ENCODE data around the gene ENTHD1. TPM values are rescaled to one million over a fixed set of nuclear protein-coding genes. Genes with fewer than 3 reads are reported as not detected.
"Not testable (repeated sequence)": the region's sequence is repeated elsewhere in the genome, so short reads cannot be mapped to it uniquely, and the experiment has no call there.

The ENTHD1 gene
- total RNA-seq, 1 donor from 2014 or later, result 0.11 TPM

DNA sequence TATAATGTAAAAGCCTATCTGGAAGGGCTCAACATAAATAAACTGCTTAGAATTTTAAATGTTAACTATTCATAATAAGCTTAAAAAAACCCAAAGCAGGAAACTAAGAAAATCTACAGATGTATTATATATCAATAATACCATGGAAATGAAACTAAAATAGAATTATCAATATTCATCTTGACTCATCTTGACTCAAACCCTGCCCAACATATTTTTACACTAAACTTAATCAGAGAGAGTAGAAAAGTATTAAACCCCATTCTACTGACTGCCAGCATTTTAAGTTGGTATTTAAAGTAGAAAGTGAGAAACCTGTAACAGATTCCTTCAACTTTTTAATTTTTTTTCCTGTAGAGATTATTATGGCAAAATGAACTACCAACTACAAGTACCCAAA is 149.2 kb downstream of the ENTHD1 start:
- Mint-ChIP-seq H3K4me1 (ENCODE audit: low read depth) (peaks cover 38% of the 10 kb centered on the region), H3K36me3 (ENCODE audit: low read depth) (peaks cover under 1% of the 10 kb centered on the region)
- intact Hi-C loops (cut with micrococcal nuclease), result loop anchor here (2.0 to 10.0 kb wide), 2 partner anchors 30 to 80 kb away; no protein-coding TSS in a partner anchor

DNA sequence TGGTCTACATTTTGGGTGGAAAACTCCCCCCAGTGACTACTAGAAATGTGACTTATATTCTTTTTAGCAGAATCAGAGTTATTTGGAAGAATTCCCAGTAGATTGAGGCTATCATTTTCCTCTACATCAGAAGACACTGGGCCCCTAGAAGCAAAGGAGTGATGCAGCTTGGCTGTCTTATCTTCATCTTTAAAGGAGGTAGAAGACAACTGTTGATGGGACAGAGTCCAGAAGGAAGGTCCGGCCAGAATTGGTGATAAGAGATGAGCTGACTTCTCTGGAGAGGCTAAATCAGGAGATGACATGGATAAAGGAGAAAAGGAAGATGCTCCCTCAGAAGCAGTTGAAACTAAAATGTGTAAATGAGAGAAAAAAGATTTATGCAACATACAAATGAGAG is 149.6 kb downstream of the ENTHD1 start:
- intact Hi-C loops (cut with micrococcal nuclease), result loop anchor here (2.0 to 10.0 kb wide), 2 partner anchors 31 to 81 kb away; no protein-coding TSS in a partner anchor
- H3K4me1 Mint-ChIP-seq (ENCODE audit: low read depth), result peaks cover 38% of the 10 kb centered on the region
- H3K4me3 Mint-ChIP-seq (ENCODE audit: low read depth), result no peak overlapping the region
- H3K9me3 Mint-ChIP-seq, result peaks cover 14% of the 10 kb centered on the region
- H3K27me3 Mint-ChIP-seq (ENCODE audit: low read depth), result no peaks in the 10 kb centered on the region
- H3K36me3 Mint-ChIP-seq (ENCODE audit: low read depth), result peaks cover 2% of the 10 kb centered on the region
- H3K27ac Mint-ChIP-seq, result no peak overlapping the region
- no peak for DNase-seq (ENCODE audit: low spot score)

More for the DNA sequence above, 149.2 kb downstream of the ENTHD1 start:
- no peaks in the 10 kb centered on the region for H3K27me3 Mint-ChIP-seq (ENCODE audit: low read depth)
- no peak for DNase-seq (ENCODE audit: low spot score)
- H3K4me3 Mint-ChIP-seq (ENCODE audit: low read depth), result no peak overlapping the region
- no peak overlapping the region for H3K27ac Mint-ChIP-seq
- peaks cover 11% of the 10 kb centered on the region for H3K9me3 Mint-ChIP-seq

DNA sequence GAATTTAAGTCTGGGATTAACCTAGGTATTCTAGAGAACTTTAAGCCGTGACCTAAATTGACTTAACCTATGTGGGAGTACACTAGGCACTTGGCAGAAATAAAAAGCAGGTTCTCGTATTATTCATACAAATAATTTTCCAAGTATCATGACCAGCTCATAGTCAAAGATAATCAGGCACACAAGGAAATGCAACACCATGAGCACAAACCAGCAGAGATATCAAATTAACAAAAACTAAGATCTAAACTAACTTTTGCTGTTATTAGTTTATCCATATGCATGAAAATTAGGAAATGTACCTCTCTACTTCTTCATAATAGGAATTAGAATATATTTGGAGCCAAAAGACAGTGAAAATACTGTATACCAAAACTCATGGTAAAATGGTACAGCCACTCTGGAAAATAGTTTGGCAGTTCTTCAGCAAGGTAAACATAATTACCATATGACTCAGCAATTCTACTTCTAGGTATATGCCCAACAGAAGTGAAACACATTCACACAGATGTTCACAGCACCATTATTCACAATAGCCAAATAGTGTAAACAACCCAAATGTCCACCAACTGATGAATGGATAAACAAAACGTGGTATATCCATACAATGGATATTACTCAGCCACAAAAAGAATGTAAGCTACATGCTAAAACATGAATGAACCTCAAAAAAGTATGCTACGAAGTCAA is 154.1 kb downstream of the ENTHD1 start:
- Mint-ChIP-seq H3K27me3 (ENCODE audit: low read depth) (peaks cover 26% of the 10 kb centered on the region), H3K36me3 (ENCODE audit: low read depth) (peaks cover 2% of the 10 kb centered on the region), H3K4me1 (ENCODE audit: low read depth) (peaks cover 17% of the 10 kb centered on the region), H3K9me3 (peaks cover 14% of the 10 kb centered on the region), H3K4me3 (ENCODE audit: low read depth) (no peak overlapping the region), H3K27ac (no peak overlapping the region)
- no peak for DNase-seq (ENCODE audit: low spot score)
- intact Hi-C loops (cut with micrococcal nuclease), result loop anchor here (10.0 kb wide), 1 partner anchor 85 kb away; no protein-coding TSS in a partner anchor

DNA sequence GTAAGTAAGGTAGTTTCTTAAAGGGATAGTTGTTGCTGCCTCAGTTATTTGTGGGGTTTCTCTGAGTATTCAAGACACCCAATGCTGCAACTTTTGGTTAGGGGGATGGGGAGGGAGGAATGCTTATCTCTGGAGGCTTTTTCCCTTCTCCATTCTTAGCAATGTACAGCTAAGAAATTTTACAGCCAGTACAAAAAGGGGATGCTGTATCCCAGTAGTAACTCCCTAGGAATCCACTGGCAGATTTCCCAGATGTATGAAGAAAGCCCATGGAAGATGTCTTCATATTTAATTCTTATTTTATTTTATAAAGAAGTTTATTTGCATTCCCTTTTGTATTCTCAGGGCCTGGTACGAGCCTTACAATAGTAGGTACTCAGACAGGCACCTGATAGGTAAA is 154.8 kb downstream of the ENTHD1 start:
- Mint-ChIP-seq H3K27me3 (ENCODE audit: low read depth) (peaks cover 30% of the 10 kb centered on the region), H3K9me3 (peaks cover 14% of the 10 kb centered on the region), H3K4me3 (ENCODE audit: low read depth) (no peak overlapping the region), H3K36me3 (ENCODE audit: low read depth) (peaks cover 2% of the 10 kb centered on the region), H3K4me1 (ENCODE audit: low read depth) (peaks cover 12% of the 10 kb centered on the region), H3K27ac (no peak overlapping the region)
- intact Hi-C loops (cut with micrococcal nuclease), result no loop called here
- no peak for DNase-seq (ENCODE audit: low spot score)

DNA sequence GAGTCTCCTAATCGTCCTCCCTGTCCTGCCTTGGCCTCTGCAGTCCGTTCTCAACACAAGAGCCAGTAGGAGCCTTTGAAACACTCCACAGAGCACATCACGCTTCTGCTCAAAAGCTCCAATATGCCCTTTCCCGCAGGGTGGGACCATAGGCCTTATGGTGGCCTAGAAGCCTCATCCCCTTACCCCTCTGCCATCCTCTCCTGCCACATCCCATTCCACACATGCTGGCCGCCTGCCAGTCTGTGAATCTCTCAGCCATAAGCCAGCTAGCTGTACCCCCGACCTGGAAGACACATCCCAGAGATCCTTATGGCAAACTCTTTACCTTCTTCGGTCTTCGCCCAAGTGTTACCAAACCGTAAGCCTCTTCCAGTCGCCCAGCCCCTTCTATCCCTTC is 157.8 kb downstream of the ENTHD1 start:
- peaks cover 2% of the 10 kb centered on the region for H3K36me3 Mint-ChIP-seq (ENCODE audit: low read depth)
- H3K9me3 Mint-ChIP-seq, result peaks cover 8% of the 10 kb centered on the region
- no peak overlapping the region for H3K27ac Mint-ChIP-seq
- intact Hi-C loops (cut with micrococcal nuclease), result no loop called here
- no peak for DNase-seq (ENCODE audit: low spot score)
- peaks cover 4% of the 10 kb centered on the region for H3K4me1 Mint-ChIP-seq (ENCODE audit: low read depth)
- no peak overlapping the region for H3K4me3 Mint-ChIP-seq (ENCODE audit: low read depth)
- peaks cover 39% of the 10 kb centered on the region for H3K27me3 Mint-ChIP-seq (ENCODE audit: low read depth)

DNA sequence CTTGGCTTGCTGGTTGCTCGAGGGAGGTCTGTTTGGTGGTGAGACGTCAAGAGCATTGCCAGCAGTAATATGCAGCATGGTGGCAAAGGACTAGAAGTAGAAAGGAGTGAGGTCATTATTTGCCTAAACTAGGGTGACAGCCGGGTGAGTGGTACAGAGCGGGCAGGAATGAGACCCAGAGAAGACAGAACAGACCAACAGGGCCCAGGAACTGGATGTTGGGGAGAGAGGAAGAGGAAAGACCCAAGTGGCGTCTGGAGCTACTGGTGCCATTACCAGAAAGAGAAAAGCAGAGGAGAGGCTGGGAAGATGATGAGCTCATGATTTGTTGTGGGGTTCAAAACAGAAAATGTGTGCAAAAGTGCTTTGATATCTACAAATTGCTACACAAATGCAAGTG is 158.7 kb downstream of the ENTHD1 start:
- intact Hi-C loops (cut with micrococcal nuclease), result no loop called here
- Mint-ChIP-seq H3K36me3 (ENCODE audit: low read depth) (peaks cover 2% of the 10 kb centered on the region), H3K4me3 (ENCODE audit: low read depth) (no peak overlapping the region), H3K27ac (no peak overlapping the region), H3K9me3 (peaks cover 7% of the 10 kb centered on the region), H3K27me3 (ENCODE audit: low read depth) (peaks cover 39% of the 10 kb centered on the region), H3K4me1 (ENCODE audit: low read depth) (peaks cover 4% of the 10 kb centered on the region)
- no peak for DNase-seq (ENCODE audit: low spot score)

DNA sequence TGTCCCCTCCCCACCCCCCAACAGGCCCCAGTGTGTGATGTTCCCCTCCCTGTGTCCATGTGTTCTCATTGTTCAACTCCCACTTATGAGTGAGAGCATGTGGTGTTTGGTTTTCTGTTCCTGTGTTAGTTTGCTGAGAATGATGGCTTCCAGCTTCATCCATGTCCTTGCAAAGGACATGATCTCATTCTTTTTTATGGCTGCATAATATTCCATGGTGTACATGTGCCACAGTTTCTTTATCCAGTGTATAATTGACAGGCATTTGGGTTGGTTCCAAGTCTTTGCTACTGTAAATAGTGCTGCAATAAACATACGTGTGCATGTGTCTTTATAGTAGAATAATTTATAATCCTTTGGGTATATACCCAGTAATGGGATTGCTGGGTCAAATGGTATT is 159.5 kb downstream of the ENTHD1 start:
- H3K27ac Mint-ChIP-seq; H3K36me3 Mint-ChIP-seq (ENCODE audit: low read depth); H3K4me1 Mint-ChIP-seq (ENCODE audit: low read depth); DNase-seq (ENCODE audit: low spot score); intact Hi-C loops (cut with micrococcal nuclease); H3K4me3 Mint-ChIP-seq (ENCODE audit: low read depth); H3K9me3 Mint-ChIP-seq: not testable (repeated sequence)
- peaks cover 39% of the 10 kb centered on the region for H3K27me3 Mint-ChIP-seq (ENCODE audit: low read depth)

DNA sequence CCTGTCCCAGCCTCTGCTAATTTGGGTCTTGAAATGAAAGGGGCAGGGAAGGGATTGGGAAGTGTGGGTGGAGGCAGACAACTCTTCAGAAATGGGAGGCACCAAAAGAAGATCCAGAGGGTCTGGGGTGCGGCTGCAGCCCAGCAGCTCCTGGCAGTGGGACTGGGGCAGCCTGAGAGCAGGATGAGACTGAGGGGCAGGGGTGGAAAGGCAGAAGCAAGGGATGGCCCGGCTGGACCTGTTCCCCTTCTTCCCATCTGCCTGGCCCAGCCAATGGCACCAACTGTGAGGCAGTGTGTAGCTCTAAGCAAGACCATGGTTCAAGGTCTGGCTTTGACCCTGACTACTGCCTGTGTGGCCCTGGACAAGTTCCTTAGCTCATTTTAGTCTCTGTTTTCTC is 160.4 kb downstream of the ENTHD1 start:
- no peak for DNase-seq (ENCODE audit: low spot score)
- Mint-ChIP-seq H3K27ac (no peak overlapping the region), H3K36me3 (ENCODE audit: low read depth) (no peaks in the 10 kb centered on the region), H3K27me3 (ENCODE audit: low read depth) (peaks cover 38% of the 10 kb centered on the region), H3K4me3 (ENCODE audit: low read depth) (no peak overlapping the region), H3K4me1 (ENCODE audit: low read depth) (peaks cover 4% of the 10 kb centered on the region), H3K9me3 (no peaks in the 10 kb centered on the region)
- intact Hi-C loops (cut with micrococcal nuclease), result no loop called here

DNA sequence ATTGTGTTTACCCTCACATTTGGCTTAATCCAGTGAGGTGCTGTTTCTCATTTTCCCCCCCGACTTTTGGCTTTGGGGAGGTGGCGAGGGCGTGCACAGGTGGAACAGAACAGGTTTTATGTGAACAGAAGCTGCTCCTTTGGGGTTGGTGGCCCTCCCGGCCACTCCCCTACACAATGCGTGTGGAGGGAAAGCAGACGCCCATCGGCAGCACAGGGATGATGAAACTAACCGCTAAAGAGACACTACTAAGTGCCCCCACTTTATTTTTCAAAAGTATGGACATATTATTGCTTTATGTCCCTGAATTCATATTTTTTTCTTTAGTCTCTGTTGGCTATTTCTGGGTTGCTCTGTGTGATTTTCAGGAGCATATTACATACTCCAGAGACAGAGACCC is 160.9 kb downstream of the ENTHD1 start:
- no peak overlapping the region for H3K27ac Mint-ChIP-seq
- no peak overlapping the region for H3K4me3 Mint-ChIP-seq (ENCODE audit: low read depth)
- no peaks in the 10 kb centered on the region for H3K9me3 Mint-ChIP-seq
- H3K4me1 Mint-ChIP-seq (ENCODE audit: low read depth), result peaks cover 2% of the 10 kb centered on the region
- intact Hi-C loops (cut with micrococcal nuclease), result no loop called here
- no peaks in the 10 kb centered on the region for H3K36me3 Mint-ChIP-seq (ENCODE audit: low read depth)
- peaks cover 37% of the 10 kb centered on the region for H3K27me3 Mint-ChIP-seq (ENCODE audit: low read depth)
- no peak for DNase-seq (ENCODE audit: low spot score)

DNA sequence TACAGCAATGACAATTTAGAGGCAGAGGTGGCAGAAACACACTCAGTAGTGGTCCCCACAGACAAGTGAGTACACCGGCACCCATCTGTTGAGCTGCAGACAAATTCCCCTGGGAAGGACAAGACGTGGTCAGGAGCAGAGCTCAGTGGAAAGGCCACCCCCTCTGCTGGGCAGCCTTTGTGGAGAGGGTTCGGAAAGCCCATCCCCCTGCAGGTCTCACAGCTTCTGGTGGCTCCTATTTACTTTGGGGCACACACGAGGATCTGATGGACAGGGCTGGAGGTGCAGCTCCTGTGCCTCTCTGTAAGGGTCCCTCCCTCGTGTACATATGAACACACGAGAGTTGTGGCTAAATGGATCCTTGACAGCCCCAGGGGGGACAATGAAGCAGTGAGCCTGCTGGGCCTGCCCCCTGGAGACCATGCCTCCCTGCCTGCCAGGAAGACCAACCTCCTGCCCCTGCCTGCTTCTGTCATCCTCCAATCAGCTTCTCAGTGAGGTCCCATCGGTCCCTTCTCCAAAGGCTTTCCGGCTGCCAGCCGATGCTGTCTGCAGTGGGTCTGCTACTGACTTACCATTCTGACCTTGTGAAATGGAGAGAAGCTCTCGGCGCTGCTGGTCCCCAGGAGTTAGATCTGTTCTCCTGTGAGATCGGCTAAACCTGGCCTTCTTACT is 161.5 kb downstream of the ENTHD1 start:
- no peak for DNase-seq (ENCODE audit: low spot score)
- no peaks in the 10 kb centered on the region for H3K4me1 Mint-ChIP-seq (ENCODE audit: low read depth)
- no peak overlapping the region for H3K27ac Mint-ChIP-seq
- no peaks in the 10 kb centered on the region for H3K9me3 Mint-ChIP-seq
- no peaks in the 10 kb centered on the region for H3K36me3 Mint-ChIP-seq (ENCODE audit: low read depth)
- peaks cover 37% of the 10 kb centered on the region for H3K27me3 Mint-ChIP-seq (ENCODE audit: low read depth)
- no peak overlapping the region for H3K4me3 Mint-ChIP-seq (ENCODE audit: low read depth)
- intact Hi-C loops (cut with micrococcal nuclease), result no loop called here

DNA sequence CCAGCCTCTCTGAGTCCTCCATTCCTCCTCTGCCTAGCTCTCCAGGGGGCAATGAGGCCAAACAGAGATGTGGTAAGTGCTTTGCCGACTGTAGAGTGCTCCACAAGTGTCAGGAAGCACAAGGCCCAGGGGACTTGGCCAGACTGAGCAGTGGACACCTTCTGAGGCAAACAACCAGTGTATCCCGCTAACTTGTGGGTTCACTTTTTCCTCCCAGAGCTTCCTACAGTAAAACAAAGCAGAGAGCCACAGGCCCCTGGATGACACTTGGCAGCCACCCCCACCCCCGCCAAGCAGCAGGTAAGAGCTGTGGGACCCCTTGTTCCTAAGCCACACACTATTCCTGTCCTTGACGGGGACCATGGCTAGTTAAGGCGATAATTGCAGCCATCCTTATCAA is 162.1 kb downstream of the ENTHD1 start:
- H3K27ac Mint-ChIP-seq, result no peak overlapping the region
- intact Hi-C loops (cut with micrococcal nuclease), result no loop called here
- no peaks in the 10 kb centered on the region for H3K36me3 Mint-ChIP-seq (ENCODE audit: low read depth)
- no peak for DNase-seq (ENCODE audit: low spot score)
- peaks cover 38% of the 10 kb centered on the region for H3K27me3 Mint-ChIP-seq (ENCODE audit: low read depth)
- no peaks in the 10 kb centered on the region for H3K4me1 Mint-ChIP-seq (ENCODE audit: low read depth)
- no peaks in the 10 kb centered on the region for H3K9me3 Mint-ChIP-seq
- no peak overlapping the region for H3K4me3 Mint-ChIP-seq (ENCODE audit: low read depth)

DNA sequence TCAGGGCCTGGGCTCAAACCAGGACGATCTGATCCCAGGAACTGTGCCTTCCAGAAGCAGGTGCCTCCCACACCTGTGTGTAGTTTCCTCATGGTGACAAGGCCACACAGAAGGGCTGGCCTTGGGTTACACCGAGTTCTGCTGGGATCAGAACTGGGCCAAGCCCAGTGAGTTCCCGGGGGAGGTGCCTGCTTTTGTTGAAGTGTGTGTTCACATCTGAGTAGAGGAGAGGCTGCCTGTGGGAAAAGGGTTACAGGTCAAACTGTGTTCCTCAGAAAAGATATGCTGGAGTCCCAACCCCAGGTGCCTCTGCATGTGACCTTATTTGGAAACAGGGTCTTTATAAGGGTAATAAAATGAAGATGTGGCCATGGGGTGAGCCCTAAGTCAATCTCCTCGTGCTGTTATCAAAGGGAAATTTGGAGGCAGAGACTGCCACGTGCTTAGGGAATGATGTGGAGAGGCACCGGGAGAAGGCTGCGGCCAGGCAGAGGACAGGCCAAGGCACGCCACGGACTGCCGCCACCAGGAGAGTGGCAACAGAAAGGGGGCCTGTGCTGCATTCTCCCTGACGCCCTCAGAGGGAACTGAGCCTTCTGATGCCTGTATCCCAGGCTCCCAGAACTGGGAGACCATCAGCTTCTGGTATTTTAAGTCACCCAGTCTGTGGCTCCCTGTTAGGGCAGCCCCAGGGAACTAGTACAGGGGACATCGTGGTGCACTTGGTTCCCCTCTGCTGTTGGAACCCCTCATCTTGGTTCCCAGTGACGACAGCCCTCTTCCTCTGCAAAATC is 164.2 kb downstream of the ENTHD1 start:
- Mint-ChIP-seq H3K27me3 (ENCODE audit: low read depth) (peaks cover 28% of the 10 kb centered on the region), H3K36me3 (ENCODE audit: low read depth) (no peaks in the 10 kb centered on the region), H3K27ac (no peak overlapping the region), H3K9me3 (no peaks in the 10 kb centered on the region), H3K4me3 (ENCODE audit: low read depth) (no peak overlapping the region), H3K4me1 (ENCODE audit: low read depth) (peaks cover 2% of the 10 kb centered on the region)
- intact Hi-C loops (cut with micrococcal nuclease), result no loop called here
- no peak for DNase-seq (ENCODE audit: low spot score)

All from activated T-helper 2 cell treated with anti-CD3 and anti-CD28 coated beads, Interferon-gamma antibody, Interleukin-2, Interleukin-4, amounts not matched to agents 10 μg/mL and 5 μg/mL and 100 μg/mL, durations not matched to agents 14 hours and 24 hours and 36 hours (primary cell).